22Rv1 (cell line): ENCODE results near the gene QKI.

Source experiments
- ZFX ChIP-seq: fragments of 450-650 bp; IDR thresholded peaks from 2 replicates; pipeline ENCODE4 v1.6.1; 2017; ENCODE audit warnings: antibody characterized with exemption, borderline replicate concordance
- TF ChIP-seq, protein P1 (sequence below): fragments of 450-650 bp; IDR thresholded peaks from 2 replicates; pipeline ENCODE4 v1.5.1; 2017; ENCODE audit warnings: mild to moderate bottlenecking

DNA sequence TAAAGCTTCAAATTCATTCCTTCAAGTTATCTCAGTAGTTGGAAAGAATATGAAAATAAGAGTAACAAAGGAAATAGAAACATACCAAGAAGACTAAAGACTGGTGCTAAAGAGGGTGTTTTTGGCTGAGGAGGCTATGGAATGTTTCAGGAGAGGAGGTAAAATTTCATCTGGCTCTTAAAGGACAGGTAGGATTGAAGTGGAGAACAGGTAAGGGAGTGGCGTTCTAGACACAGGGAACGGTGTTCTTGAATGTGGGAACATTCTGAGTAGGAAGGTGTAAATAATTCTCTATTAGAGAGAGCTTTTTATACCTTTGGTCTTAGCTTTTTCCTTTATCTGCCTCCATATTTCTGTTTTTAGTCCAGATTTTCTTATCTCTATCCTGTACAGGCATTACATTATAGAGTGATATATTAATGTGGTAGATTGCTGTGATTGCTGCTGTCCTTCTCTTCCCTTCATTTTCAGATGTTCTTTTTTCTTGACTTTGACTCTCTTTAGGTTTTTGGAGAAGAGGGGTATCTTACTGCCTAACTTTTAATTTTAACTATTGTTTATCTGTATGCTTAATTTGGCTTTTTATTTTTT, 15.4 kb downstream of the QKI start:
- TF ChIP-seq, protein P1, sequence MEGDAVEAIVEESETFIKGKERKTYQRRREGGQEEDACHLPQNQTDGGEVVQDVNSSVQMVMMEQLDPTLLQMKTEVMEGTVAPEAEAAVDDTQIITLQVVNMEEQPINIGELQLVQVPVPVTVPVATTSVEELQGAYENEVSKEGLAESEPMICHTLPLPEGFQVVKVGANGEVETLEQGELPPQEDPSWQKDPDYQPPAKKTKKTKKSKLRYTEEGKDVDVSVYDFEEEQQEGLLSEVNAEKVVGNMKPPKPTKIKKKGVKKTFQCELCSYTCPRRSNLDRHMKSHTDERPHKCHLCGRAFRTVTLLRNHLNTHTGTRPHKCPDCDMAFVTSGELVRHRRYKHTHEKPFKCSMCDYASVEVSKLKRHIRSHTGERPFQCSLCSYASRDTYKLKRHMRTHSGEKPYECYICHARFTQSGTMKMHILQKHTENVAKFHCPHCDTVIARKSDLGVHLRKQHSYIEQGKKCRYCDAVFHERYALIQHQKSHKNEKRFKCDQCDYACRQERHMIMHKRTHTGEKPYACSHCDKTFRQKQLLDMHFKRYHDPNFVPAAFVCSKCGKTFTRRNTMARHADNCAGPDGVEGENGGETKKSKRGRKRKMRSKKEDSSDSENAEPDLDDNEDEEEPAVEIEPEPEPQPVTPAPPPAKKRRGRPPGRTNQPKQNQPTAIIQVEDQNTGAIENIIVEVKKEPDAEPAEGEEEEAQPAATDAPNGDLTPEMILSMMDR: no peak
- TF ChIP-seq ZFX: no peak
